Measurements from ENCODE around the gene CBFA2T3. TPM values are rescaled to one million over a fixed set of nuclear protein-coding genes. Genes with fewer than 3 reads are reported as not detected.

CBFA2T3 gene
- total RNA-seq, 4 donors from 2014 or later: 4.0 to 18.5 (median 5.5) TPM

DNA sequence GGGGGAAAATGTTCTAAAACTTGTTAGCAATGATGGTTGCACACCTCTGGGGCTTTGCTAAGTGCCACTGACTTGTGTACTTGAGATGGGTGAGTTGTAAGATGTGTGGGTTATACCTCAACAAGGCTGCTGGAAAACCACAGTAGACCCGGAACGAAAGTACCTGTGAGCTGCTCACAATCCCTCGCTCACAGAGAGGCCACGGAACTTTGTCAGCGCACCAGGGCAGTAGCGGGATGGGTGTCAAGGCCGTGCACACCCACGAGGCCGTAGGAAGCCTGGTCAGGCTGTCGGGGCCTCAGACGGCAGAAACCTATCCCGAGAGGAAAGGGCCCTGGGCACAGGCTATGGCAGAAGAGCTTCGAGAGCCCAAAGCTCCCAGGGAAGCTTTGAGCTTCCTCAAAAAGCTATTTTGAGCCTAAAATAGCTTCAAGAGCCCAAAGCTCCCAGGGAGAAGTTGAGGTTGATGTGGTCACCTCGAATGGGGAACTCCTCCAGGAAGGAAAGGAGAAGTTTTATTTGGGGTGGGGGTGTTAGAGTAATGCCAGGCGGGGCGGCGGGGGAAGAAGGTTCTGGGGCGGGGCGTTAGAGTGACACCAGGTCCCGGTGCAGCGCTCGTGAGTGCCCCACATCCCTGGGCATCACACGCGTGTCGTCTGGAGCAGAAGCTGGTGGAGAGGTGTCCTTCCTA is 19.0 kb downstream of the CBFA2T3 start:
- TF ChIP-seq EP300 (IDR thresholded peaks at IDR 0.05; ENCODE audit: low read depth) (no peak), POLR2A (IDR thresholded peaks at IDR 0.05) (no peak), POLR2AphosphoS5 (IDR thresholded peaks at IDR 0.05) (no peak)
- TF ChIP-seq, protein P1, sequence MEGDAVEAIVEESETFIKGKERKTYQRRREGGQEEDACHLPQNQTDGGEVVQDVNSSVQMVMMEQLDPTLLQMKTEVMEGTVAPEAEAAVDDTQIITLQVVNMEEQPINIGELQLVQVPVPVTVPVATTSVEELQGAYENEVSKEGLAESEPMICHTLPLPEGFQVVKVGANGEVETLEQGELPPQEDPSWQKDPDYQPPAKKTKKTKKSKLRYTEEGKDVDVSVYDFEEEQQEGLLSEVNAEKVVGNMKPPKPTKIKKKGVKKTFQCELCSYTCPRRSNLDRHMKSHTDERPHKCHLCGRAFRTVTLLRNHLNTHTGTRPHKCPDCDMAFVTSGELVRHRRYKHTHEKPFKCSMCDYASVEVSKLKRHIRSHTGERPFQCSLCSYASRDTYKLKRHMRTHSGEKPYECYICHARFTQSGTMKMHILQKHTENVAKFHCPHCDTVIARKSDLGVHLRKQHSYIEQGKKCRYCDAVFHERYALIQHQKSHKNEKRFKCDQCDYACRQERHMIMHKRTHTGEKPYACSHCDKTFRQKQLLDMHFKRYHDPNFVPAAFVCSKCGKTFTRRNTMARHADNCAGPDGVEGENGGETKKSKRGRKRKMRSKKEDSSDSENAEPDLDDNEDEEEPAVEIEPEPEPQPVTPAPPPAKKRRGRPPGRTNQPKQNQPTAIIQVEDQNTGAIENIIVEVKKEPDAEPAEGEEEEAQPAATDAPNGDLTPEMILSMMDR (IDR thresholded peaks at IDR 0.05): no peak
- Histone ChIP-seq H3K27ac (no peak overlapping the region), H3K9me3 (no peaks in the 10 kb centered on the region), H3K27me3 (peaks cover 5% of the 10 kb centered on the region), H3K4me3 (no peak overlapping the region), H3K36me3 (no peaks in the 10 kb centered on the region), H3K4me1 (no peaks in the 10 kb centered on the region)
- DNase-seq: no peak
- in situ Hi-C loops (cut with MboI; ENCODE audit: low pct_ligation_motif_present in 1 of 4, low pct_unique_long_range_greater_than_20kb in 1 of 4, low sequenced_read_pairs in 3 of 4): no loop called here
- intact Hi-C loops (cut with DNase I; ENCODE audit: low total_unique reads): no loop called here
- 66% methylated on average over 25 of the region's 25 CpGs; no CpG with 5 or more reads in 1 of the 2 donors for WGBS, 2 donors (ENCODE audit: low coverage in 1 of 2)

DNA sequence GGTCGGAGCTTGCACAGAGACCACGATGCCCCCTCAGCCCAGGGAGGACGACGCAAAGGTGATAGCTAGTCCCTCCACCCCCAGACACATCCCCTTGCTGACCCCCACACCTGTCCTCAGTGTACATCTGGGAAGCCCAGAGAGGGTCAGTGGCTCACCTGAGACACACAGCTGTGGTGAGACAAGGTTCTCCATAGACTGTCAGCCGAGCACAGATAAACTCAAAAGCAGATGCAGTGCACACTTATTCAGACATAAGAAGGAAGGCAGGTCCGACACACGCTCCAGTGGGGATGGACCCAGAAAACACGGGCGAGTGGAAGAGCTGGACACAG is 19.6 kb downstream of the CBFA2T3 start:
- Histone ChIP-seq H3K27me3 (peaks cover 5% of the 10 kb centered on the region), H3K4me3 (no peak overlapping the region), H3K36me3 (no peaks in the 10 kb centered on the region), H3K27ac (no peak overlapping the region), H3K4me1 (no peaks in the 10 kb centered on the region), H3K9me3 (no peaks in the 10 kb centered on the region)
- TF ChIP-seq, protein P1 (IDR thresholded peaks at IDR 0.05): no peak
- in situ Hi-C loops (cut with MboI; ENCODE audit: low pct_ligation_motif_present in 1 of 4, low pct_unique_long_range_greater_than_20kb in 1 of 4, low sequenced_read_pairs in 3 of 4) (no loop called here), intact Hi-C loops (cut with DNase I; ENCODE audit: low total_unique reads) (no loop called here)
- DNase-seq: no peak
- 66 to 75% methylated on average over 4 to 9 of the region's 9 CpGs for WGBS, 2 donors (ENCODE audit: low coverage in 1 of 2)

DNA sequence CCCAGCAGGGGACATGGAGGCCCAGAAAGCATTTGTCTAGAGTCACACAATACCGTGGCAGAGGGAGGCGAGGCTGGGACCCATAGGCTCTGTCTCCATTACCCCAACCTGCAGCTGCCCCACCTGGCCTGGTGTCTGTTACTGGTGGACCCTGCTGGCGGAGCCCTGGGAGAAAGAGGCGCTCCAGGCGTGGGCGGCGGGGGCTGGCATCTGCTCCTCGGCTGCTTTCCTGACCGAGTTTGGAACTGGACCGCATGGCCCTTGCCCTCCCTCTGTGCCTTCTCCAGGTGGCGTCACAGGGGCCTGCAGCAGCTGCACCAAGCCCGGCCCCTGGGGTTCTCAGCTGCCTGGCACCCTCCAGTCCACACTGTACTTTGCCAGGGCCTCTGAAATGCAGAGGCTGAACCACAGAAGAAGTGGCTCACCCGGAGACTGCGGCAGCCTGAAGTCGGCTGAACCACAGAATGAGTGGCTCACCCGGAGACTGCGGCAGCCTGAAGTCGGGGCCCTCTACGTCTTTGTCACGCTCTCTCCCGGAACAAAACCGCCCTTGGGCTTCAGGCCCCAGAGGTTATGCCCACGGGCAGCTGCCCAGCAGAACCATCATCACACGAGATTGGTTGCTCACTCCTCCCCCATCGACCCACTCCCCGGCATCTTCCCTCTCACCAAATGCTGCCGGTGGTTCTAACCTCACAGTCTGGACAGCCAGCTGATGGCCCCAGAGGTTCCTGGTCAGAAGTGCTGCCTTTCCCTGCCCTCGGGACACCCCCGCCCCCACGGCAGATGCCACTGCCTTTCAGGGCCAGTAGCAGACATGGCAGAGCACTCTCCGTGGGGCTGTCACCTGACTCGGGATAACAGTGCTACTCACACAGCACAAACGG is 20.2 kb downstream of the CBFA2T3 start:
- in situ Hi-C loops (cut with MboI; ENCODE audit: low pct_ligation_motif_present in 1 of 4, low pct_unique_long_range_greater_than_20kb in 1 of 4, low sequenced_read_pairs in 3 of 4): no loop called here
- no peaks in the 10 kb centered on the region for H3K4me1 ChIP-seq
- no peak for TF ChIP-seq POLR2A (IDR thresholded peaks at IDR 0.05)
- no peak for TF ChIP-seq EP300 (IDR thresholded peaks at IDR 0.05; ENCODE audit: low read depth)
- no peak for TF ChIP-seq POLR2AphosphoS5 (IDR thresholded peaks at IDR 0.05)
- TF ChIP-seq, protein P1 (IDR thresholded peaks at IDR 0.05): no peak

DNA sequence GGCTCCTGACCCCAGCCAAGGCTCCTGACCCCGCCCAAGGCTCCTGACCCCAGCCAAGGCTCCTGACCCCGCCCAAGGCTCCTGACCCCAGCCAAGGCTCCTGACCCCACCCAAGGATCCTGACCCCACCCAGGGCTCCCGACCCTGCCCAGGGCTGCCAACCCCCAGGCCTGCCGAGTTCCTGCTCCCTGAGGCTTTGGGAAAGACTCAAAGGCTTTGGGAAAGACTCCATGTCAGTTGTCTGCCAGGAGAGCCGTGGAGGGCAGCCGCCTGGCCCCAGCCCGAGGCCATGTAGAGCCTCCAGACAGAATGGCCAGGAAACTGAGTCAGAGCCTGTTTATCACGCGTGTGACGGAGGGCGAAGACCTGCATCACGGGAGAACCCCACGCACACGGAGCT is 21.1 kb downstream of the CBFA2T3 start:
- no peaks in the 10 kb centered on the region for H3K36me3 ChIP-seq
- intact Hi-C loops (cut with DNase I; ENCODE audit: low total_unique reads) (no loop called here), in situ Hi-C loops (cut with MboI; ENCODE audit: low pct_ligation_motif_present in 1 of 4, low pct_unique_long_range_greater_than_20kb in 1 of 4, low sequenced_read_pairs in 3 of 4) (no loop called here)
- no peak for DNase-seq
- WGBS, 2 donors (ENCODE audit: low coverage in 1 of 2): 93% methylated on average over 11 of the region's 14 CpGs; no CpG with 5 or more reads in 1 of the 2 donors
- peaks cover 8% of the 10 kb centered on the region for H3K27me3 ChIP-seq
- TF ChIP-seq POLR2A (IDR thresholded peaks at IDR 0.05): no peak
- TF ChIP-seq EP300 (IDR thresholded peaks at IDR 0.05; ENCODE audit: low read depth): no peak
- no peak for TF ChIP-seq POLR2AphosphoS5 (IDR thresholded peaks at IDR 0.05)
- no peaks in the 10 kb centered on the region for H3K9me3 ChIP-seq
- no peak overlapping the region for H3K4me3 ChIP-seq
- no peaks in the 10 kb centered on the region for H3K4me1 ChIP-seq
- H3K27ac ChIP-seq: no peak overlapping the region

More for the DNA sequence above, 20.2 kb downstream of the CBFA2T3 start:
- WGBS, 2 donors (ENCODE audit: low coverage in 1 of 2): 66 to 73% methylated on average over 5 to 28 of the region's 33 CpGs
- H3K27me3 ChIP-seq: peaks cover 8% of the 10 kb centered on the region
- intact Hi-C loops (cut with DNase I; ENCODE audit: low total_unique reads): no loop called here
- no peaks in the 10 kb centered on the region for H3K36me3 ChIP-seq
- no peaks in the 10 kb centered on the region for H3K9me3 ChIP-seq
- no peak overlapping the region for H3K4me3 ChIP-seq
- DNase-seq: no peak
- H3K27ac ChIP-seq: no peak overlapping the region
